Epithelial cell of esophagus (primary cell): Measurements from ENCODE around the gene JOSD2.

ENCODE experiments used
- DNase-seq: peaks from one replicate; pipeline ENCODE4 v3.0.0; 2010; ENCODE audit warnings: low read depth
- H3K4me3 ChIP-seq: 2 replicates; pipeline ENCODE4 v1.5.1; 2011; ENCODE audit warnings: mild to moderate bottlenecking, low read length, control low read depth
- CTCF ChIP-seq: IDR thresholded peaks from 2 replicates; pipeline ENCODE4 v1.5.1; 2011; ENCODE audit warnings: low read depth, mild to moderate bottlenecking, low read length, control low read depth, inconsistent platforms; ENCODE audit not compliant: insufficient read depth; ENCODE audit errors: missing control alignments

Gene JOSD2

GRCh38 chr19:50508843-50509190 lies 2.2 kb downstream of the JOSD2 start:
- no peak for DNase-seq
- no peak overlapping the region for H3K4me3 ChIP-seq
- TF ChIP-seq CTCF = no peak

- no peak for DNase-seq
- H3K4me3 ChIP-seq = no peak overlapping the region
- TF ChIP-seq CTCF = no peak
These were observed 3.6 kb downstream of the JOSD2 start for GRCh38 chr19:50507376-50507775.

GRCh38 chr19:50506700-50507099 lies 4.3 kb downstream of the JOSD2 start:
- no peak overlapping the region for H3K4me3 ChIP-seq
- TF ChIP-seq CTCF = no peak
- no peak for DNase-seq

GRCh38 chr19:50505856-50506611 lies 5.0 kb downstream of the JOSD2 start:
- H3K4me3 ChIP-seq = no peak overlapping the region
- no peak for TF ChIP-seq CTCF
- DNase-seq = no peak

GRCh38 chr19:50501568-50502475 lies 9.2 kb downstream of the JOSD2 start:
- H3K4me3 ChIP-seq = no peak overlapping the region
- no peak for TF ChIP-seq CTCF
- no peak for DNase-seq

GRCh38 chr19:50501186-50501567 lies 9.8 kb downstream of the JOSD2 start:
- H3K4me3 ChIP-seq = no peak overlapping the region
- no peak for TF ChIP-seq CTCF
- DNase-seq = no peak
